ENCODE results near the gene FAM229A.

DNA sequence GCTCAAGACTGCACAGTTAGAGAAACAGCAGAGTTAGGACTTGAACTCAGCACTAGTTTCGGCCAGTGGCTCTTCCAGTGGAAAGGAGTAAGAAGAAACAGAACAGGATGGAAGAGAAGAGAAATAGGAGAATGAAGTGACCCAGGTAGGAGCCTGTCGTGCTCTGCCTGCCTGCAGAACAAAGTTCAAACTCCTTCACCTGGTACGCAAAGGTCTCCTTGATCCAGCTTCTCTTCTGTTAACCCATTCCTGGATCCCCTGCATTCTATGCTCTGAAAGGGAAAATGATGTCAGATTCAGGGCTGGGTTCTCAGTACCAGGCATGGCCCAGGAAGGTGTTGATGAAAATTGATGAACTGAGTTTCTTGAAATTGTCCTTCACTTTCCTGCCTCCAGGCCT, 3.9 kb downstream of the FAM229A start:
- TF ChIP-seq, protein P1, sequence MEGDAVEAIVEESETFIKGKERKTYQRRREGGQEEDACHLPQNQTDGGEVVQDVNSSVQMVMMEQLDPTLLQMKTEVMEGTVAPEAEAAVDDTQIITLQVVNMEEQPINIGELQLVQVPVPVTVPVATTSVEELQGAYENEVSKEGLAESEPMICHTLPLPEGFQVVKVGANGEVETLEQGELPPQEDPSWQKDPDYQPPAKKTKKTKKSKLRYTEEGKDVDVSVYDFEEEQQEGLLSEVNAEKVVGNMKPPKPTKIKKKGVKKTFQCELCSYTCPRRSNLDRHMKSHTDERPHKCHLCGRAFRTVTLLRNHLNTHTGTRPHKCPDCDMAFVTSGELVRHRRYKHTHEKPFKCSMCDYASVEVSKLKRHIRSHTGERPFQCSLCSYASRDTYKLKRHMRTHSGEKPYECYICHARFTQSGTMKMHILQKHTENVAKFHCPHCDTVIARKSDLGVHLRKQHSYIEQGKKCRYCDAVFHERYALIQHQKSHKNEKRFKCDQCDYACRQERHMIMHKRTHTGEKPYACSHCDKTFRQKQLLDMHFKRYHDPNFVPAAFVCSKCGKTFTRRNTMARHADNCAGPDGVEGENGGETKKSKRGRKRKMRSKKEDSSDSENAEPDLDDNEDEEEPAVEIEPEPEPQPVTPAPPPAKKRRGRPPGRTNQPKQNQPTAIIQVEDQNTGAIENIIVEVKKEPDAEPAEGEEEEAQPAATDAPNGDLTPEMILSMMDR (IDR thresholded peaks at IDR 0.05; ENCODE audit: low read depth, low read length, missing input control): no peak
- TF ChIP-seq TAF1 (conservative IDR thresholded peaks at IDR 0.05) (no peak), SP1 (IDR thresholded peaks at IDR 0.05) (no peak), GABPA (IDR thresholded peaks at IDR 0.05 in 1 of 2, conservative IDR thresholded peaks at IDR 0.05 in 1 of 2) (no peak)
- TF ChIP-seq, protein P2, sequence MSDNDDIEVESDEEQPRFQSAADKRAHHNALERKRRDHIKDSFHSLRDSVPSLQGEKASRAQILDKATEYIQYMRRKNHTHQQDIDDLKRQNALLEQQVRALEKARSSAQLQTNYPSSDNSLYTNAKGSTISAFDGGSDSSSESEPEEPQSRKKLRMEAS (IDR thresholded peaks at IDR 0.05): no peak
